Measurements from ENCODE around the gene CRYBA2.

Gene CRYBA2

GRCh38 chr2:219018286-219018685, 25.1 kb upstream of the CRYBA2 start:
- no peak for DNase-seq (ENCODE audit: low spot score)
- TF ChIP-seq CTCF (IDR thresholded peaks at IDR 0.05; ENCODE audit: extremely low read depth, missing control alignments): no peak

GRCh38 chr2:219017201-219017931, 24.1 kb upstream of the CRYBA2 start:
- DNase-seq (ENCODE audit: low spot score): no peak
- TF ChIP-seq CTCF (IDR thresholded peaks at IDR 0.05; ENCODE audit: extremely low read depth, missing control alignments): no peak

GRCh38 chr2:219016721-219017120, 23.5 kb upstream of the CRYBA2 start:
- DNase-seq (ENCODE audit: low spot score): no peak
- TF ChIP-seq CTCF (IDR thresholded peaks at IDR 0.05; ENCODE audit: extremely low read depth, missing control alignments): no peak

GRCh38 chr2:219010873-219011272, 17.7 kb upstream of the CRYBA2 start:
- TF ChIP-seq CTCF (IDR thresholded peaks at IDR 0.05; ENCODE audit: extremely low read depth, missing control alignments): no peak
- DNase-seq (ENCODE audit: low spot score): no peak

GRCh38 chr2:219010162-219010756, 17.0 kb upstream of the CRYBA2 start:
- DNase-seq (ENCODE audit: low spot score): peak; percentile 69
- peak; percentile 60 for TF ChIP-seq CTCF (IDR thresholded peaks at IDR 0.05; ENCODE audit: extremely low read depth, missing control alignments)

- no peak for TF ChIP-seq CTCF (IDR thresholded peaks at IDR 0.05; ENCODE audit: extremely low read depth, missing control alignments)
- DNase-seq (ENCODE audit: low spot score): no peak
Measured at GRCh38 chr2:219009294-219009693, 16.1 kb upstream of the CRYBA2 start.

GRCh38 chr2:219003979-219004378, 10.8 kb upstream of the CRYBA2 start:
- no peak for TF ChIP-seq CTCF (IDR thresholded peaks at IDR 0.05; ENCODE audit: extremely low read depth, missing control alignments)
- DNase-seq (ENCODE audit: low spot score): no peak

Data from GM20000 (cell line).